GM12873 (cell line): ENCODE measurements around the gene GPSM3.

Experiments used
- CTCF ChIP-seq: IDR thresholded peaks from 2 replicates; pipeline ENCODE4 v1.5.1; 2012; ENCODE audit warnings: low read depth, mild to moderate bottlenecking, moderate library complexity, low read length, control low read depth; ENCODE audit not compliant: insufficient read depth; ENCODE audit errors: missing control alignments

The GPSM3 gene

GRCh38 chr6:32188381-32189068 lies 3.9 kb downstream of the GPSM3 start:
- no peak for TF ChIP-seq CTCF

GRCh38 chr6:32187009-32187709 lies 5.3 kb downstream of the GPSM3 start:
- no peak for TF ChIP-seq CTCF

- TF ChIP-seq CTCF: no peak
Measured at GRCh38 chr6:32184084-32184640, 8.3 kb downstream of the GPSM3 start, which contains the start of gene AGER. Gene AGER (minus strand): TSS chr6:32184253. CDS start chr6:32184222, 31 bp downstream.

GRCh38 chr6:32183483-32184083 lies 8.9 kb downstream of the GPSM3 start:
- TF ChIP-seq CTCF: no peak

- no peak for TF ChIP-seq CTCF
Measured at GRCh38 chr6:32183030-32183429, 9.4 kb downstream of the GPSM3 start.

- TF ChIP-seq CTCF: no peak
Measured at GRCh38 chr6:32182555-32182981, 9.9 kb downstream of the GPSM3 start.

GRCh38 chr6:32181915-32182529 lies 10.4 kb downstream of the GPSM3 start:
- TF ChIP-seq CTCF: no peak
